ENCODE results near the gene BNIP3.
A peak's percentile ranks its signal among the peaks of the same experiment; 100 is the strongest.

Gene BNIP3, protein sequence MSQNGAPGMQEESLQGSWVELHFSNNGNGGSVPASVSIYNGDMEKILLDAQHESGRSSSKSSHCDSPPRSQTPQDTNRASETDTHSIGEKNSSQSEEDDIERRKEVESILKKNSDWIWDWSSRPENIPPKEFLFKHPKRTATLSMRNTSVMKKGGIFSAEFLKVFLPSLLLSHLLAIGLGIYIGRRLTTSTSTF

DNA sequence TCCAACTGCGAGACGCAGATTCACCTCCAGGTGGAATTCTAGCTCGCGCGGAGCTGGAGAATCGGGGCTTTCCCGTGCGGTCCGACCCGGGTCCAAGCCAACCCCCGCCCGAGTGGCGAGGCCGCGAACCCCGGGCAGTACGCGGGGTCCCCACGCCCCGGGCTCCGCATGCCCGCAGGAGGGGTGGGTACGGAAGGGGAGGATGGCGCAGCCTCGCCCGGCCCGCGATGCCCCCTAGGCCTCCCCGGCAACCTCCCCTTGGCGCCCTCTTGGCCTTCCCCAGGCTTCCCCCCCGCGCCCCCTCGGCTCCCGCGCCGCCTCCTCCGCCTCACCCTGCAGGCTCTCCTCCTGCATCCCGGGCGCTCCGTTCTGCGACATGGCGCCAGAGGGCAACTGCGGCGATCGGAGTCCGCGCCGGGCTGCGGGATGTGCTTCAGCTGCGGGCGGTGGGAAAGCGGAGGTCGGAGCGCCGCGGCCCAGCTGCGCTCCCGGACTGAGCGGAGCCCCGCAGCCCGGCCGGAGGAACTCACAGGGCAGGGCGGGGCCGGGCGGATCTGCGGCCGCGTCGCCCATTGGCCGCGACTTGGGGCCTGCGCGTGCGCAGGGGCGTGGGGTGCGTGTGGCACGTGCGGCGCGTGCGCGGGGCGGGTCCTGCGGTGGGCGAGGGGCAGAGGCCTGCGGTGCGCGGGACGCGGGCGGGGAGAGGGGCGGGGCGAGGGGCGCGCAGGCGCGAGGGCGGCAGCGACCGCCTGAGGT, at the start of gene BNIP3:
BNIP3 (minus strand) TSS at position 495 of the 756 bp plus-strand sequence; CDS start at position 378, 117 bp downstream.
- DNase-seq = peak; percentile 96
- H3K9me3 ChIP-seq (ENCODE audit: severe bottlenecking) = no peaks in the 10 kb centered on the region
- no peaks in the 10 kb centered on the region for H3K27me3 ChIP-seq (ENCODE audit: insufficient read depth, low read depth, severe bottlenecking)
- H3K36me3 ChIP-seq = peaks cover 10% of the 10 kb centered on the region
- peak within 1 kb of the TSS; percentile 87 for H3K4me3 ChIP-seq (ENCODE audit: low read depth, low read length)
- peak within 1 kb of the TSS; percentile 90 for H3K27ac ChIP-seq
- no peak for TF ChIP-seq CTCF (IDR thresholded peaks at IDR 0.05; ENCODE audit: low read depth, low read length)

DNA sequence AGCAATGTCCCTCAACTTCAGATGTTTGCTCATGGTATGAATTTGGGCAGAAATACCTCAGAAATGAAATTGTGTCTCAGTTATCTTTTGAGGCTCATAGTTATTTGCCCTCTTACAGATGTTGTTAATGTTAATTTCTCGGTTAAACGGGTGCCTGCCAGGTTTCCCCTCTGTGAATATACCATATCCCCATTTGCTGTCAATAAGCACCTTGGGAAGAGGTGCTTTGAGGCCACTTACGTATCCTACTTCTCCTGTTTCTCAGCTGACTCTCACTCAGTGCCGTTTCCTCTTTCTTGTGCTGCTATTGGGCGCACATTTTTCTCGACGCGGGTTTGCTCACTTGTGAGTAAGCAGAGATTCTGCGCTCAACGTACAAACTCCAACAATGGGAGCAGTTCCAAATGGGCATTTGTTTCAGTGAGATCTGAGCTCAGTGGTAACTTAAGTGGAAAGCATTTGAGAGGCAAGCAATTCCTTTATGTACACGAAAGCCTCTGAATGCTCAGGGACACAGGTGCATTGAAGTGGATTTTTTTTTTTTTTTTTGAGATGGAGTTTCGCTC, 49.3 kb upstream of the BNIP3 start:
- peaks cover 9% of the 10 kb centered on the region for H3K27me3 ChIP-seq (ENCODE audit: insufficient read depth, low read depth, severe bottlenecking)
- no peak for TF ChIP-seq CTCF (IDR thresholded peaks at IDR 0.05; ENCODE audit: low read depth, low read length)
- no peak for DNase-seq
- no peaks in the 10 kb centered on the region for H3K36me3 ChIP-seq
- H3K9me3 ChIP-seq (ENCODE audit: severe bottlenecking) = no peaks in the 10 kb centered on the region
- H3K27ac ChIP-seq = no peak overlapping the region
- no peak overlapping the region for H3K4me3 ChIP-seq (ENCODE audit: low read depth, low read length)

DNA sequence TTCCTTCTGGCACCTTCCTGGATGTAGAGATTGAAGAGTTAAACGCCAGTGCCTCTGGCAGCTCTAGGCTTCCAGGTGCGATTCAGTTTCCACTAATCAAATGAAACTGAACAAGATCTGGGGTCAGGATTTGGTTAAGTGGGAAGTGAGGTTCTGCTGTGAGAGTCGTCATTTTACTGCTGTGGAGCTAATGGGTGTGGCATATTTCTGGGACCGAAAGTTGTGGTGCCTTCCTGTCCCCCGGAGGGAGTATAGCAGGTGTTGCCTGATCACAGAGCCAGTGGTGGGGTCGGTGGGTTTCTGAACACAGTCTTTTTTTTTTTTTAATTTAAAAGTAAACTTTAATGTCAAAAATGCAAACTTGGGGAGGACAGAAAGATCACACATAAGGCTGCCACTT, 47.0 kb upstream of the BNIP3 start:
- Histone ChIP-seq H3K27me3 (ENCODE audit: insufficient read depth, low read depth, severe bottlenecking) (no peaks in the 10 kb centered on the region), H3K27ac (no peak overlapping the region), H3K4me3 (ENCODE audit: low read depth, low read length) (no peak overlapping the region), H3K9me3 (ENCODE audit: severe bottlenecking) (no peaks in the 10 kb centered on the region), H3K36me3 (no peaks in the 10 kb centered on the region)
- no peak for DNase-seq
- no peak for TF ChIP-seq CTCF (IDR thresholded peaks at IDR 0.05; ENCODE audit: low read depth, low read length)

GRCh38 chr10:132027423-132027983, 45.8 kb upstream of the BNIP3 start:
- TF ChIP-seq CTCF (IDR thresholded peaks at IDR 0.05; ENCODE audit: low read depth, low read length) = no peak
- Histone ChIP-seq H3K27ac (no peak overlapping the region), H3K4me3 (ENCODE audit: low read depth, low read length) (no peak overlapping the region), H3K27me3 (ENCODE audit: insufficient read depth, low read depth, severe bottlenecking) (no peaks in the 10 kb centered on the region), H3K9me3 (ENCODE audit: severe bottlenecking) (no peaks in the 10 kb centered on the region), H3K36me3 (no peaks in the 10 kb centered on the region)
- DNase-seq = no peak

GRCh38 chr10:132023092-132023811, 41.5 kb upstream of the BNIP3 start:
- Histone ChIP-seq H3K4me3 (ENCODE audit: low read depth, low read length) (no peak overlapping the region), H3K27ac (no peak overlapping the region), H3K27me3 (ENCODE audit: insufficient read depth, low read depth, severe bottlenecking) (no peaks in the 10 kb centered on the region), H3K9me3 (ENCODE audit: severe bottlenecking) (no peaks in the 10 kb centered on the region), H3K36me3 (no peaks in the 10 kb centered on the region)
- peak; percentile 85 for TF ChIP-seq CTCF (IDR thresholded peaks at IDR 0.05; ENCODE audit: low read depth, low read length)
- peak; percentile 78 for DNase-seq
